Measurements from ENCODE around the gene MICAL3. TPM values are rescaled to one million over a fixed set of nuclear protein-coding genes. Genes with fewer than 3 reads are reported as not detected.

The MICAL3 gene
- total RNA-seq, 6 experiments from 2014 or later: 31.5 to 61.8 (median 48.2) TPM

DNA sequence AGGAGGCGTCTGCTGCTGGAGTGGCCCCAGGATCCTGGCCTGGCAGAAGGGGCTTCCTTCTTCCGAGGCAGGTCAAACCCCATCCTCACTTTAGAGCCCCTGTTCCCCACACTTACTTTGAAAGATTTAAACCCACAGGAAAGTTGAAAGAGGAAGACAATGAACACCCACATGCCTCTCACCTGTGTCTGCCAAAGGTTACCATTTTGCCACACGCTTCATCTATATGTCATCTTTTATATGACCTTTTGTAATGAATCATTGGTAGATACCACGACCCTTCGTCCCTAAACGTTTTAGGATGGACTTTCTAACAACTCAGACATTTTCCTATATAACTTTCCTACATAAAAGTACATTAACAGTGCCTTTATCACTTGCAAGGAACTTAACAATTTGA lies 210.3 kb downstream of the MICAL3 start:
- WGBS (ENCODE audit: insufficient coverage, low coverage, low lambda C conversion rate, missing lambda C conversion rate): 78% methylated on average over 4 of the region's 6 CpGs
- Histone ChIP-seq H3K4me3 (no peak overlapping the region), H3K9me3 (no peaks in the 10 kb centered on the region), H3K36me3 (peaks cover 0 to 53% (median 28%) of the 10 kb centered on the region in 4 donors), H3K27ac (no peak overlapping the region), H3K4me1 (no peaks in the 10 kb centered on the region), H3K27me3 (no peaks in the 10 kb centered on the region)
- no peak for DNase-seq
- no peak for ATAC-seq
- intact Hi-C loops (cut with DNase I): loop anchor here in 1 of 2 donors (10.0 kb wide), 1 partner anchor 61 kb away; no protein-coding TSS in a partner anchor
- no peak for TF ChIP-seq POLR2A (IDR thresholded peaks at IDR 0.05)
- TF ChIP-seq, protein P1, sequence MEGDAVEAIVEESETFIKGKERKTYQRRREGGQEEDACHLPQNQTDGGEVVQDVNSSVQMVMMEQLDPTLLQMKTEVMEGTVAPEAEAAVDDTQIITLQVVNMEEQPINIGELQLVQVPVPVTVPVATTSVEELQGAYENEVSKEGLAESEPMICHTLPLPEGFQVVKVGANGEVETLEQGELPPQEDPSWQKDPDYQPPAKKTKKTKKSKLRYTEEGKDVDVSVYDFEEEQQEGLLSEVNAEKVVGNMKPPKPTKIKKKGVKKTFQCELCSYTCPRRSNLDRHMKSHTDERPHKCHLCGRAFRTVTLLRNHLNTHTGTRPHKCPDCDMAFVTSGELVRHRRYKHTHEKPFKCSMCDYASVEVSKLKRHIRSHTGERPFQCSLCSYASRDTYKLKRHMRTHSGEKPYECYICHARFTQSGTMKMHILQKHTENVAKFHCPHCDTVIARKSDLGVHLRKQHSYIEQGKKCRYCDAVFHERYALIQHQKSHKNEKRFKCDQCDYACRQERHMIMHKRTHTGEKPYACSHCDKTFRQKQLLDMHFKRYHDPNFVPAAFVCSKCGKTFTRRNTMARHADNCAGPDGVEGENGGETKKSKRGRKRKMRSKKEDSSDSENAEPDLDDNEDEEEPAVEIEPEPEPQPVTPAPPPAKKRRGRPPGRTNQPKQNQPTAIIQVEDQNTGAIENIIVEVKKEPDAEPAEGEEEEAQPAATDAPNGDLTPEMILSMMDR (IDR thresholded peaks at IDR 0.05): no peak

DNA sequence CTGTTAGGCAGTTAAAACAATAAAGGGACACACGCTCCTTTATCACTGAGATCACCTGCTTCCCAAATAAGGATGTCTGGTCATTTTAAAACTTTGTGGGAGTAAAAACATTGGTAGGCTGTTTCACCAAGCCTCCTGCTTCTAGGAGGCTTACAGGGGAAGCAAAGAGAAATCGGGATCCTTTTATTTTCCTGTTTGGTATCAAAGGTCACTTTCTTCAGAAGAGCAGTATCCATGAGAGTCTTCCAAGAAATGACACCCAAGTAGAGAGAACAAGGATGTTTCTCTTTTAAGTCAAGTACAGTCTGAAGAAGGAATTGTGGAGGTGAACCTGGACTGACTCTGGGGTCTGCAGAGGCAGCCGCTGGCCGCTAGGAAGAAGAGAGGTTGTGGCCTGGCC lies 213.2 kb downstream of the MICAL3 start:
- Histone ChIP-seq H3K4me1 (peaks cover 0 to 18% (median 5%) of the 10 kb centered on the region in 4 donors), H3K4me3 (no peak overlapping the region), H3K27me3 (no peaks in the 10 kb centered on the region), H3K36me3 (peaks cover 0 to 38% (median 23%) of the 10 kb centered on the region in 4 donors), H3K9me3 (no peaks in the 10 kb centered on the region), H3K27ac (no peak overlapping the region)
- no peak for TF ChIP-seq POLR2A (IDR thresholded peaks at IDR 0.05)
- TF ChIP-seq, protein P1 (IDR thresholded peaks at IDR 0.05): no peak
- intact Hi-C loops (cut with DNase I): loop anchor here in 1 of 2 donors (10.0 kb wide), 1 partner anchor 64 kb away; no protein-coding TSS in a partner anchor
- no peak for DNase-seq
- WGBS (ENCODE audit: insufficient coverage, low coverage, low lambda C conversion rate, missing lambda C conversion rate): 67% methylated on average over 3 of the region's 4 CpGs
- no peak for ATAC-seq

DNA sequence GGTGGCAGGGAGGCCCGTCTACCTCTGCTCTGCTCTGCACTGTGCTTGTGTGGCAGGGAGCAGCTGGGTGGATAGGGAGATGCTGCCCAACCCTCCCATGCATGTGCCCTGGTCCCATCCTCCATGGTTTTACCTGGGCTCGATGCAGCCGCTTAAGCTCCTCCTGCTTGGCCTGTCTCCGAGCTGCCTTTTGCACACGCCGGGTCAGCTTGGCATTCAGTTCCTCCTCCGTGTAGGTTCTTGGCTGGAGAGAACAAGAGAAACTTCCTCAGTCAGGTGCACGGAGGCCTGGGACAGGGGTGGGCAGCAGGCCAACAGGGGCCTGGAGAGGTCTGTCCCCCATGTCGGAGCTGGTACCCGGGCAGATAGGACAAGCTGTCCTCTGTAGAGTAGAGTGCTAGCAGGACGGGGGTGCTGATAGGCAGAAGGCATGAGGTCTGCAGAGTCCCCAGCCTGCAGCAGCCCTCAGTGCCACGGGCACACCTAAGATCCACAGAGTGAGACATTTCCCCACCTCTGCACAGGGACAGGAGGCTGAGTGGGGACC lies 213.7 kb downstream of the MICAL3 start:
- Histone ChIP-seq H3K36me3 (peaks cover 0 to 33% (median 21%) of the 10 kb centered on the region in 4 donors), H3K4me3 (no peak overlapping the region), H3K9me3 (no peaks in the 10 kb centered on the region), H3K27ac (no peak overlapping the region), H3K4me1 (peaks cover 0 to 23% (median 7%) of the 10 kb centered on the region in 4 donors), H3K27me3 (no peaks in the 10 kb centered on the region)
- ATAC-seq: no peak
- no peak for DNase-seq
- intact Hi-C loops (cut with DNase I): loop anchor here in 1 of 2 donors (10.0 kb wide), 1 partner anchor 64 kb away; no protein-coding TSS in a partner anchor
- WGBS (ENCODE audit: insufficient coverage, low coverage, low lambda C conversion rate, missing lambda C conversion rate): 67% methylated on average over 1 of the region's 12 CpGs
- TF ChIP-seq, protein P1 (IDR thresholded peaks at IDR 0.05): no peak
- no peak for TF ChIP-seq POLR2A (IDR thresholded peaks at IDR 0.05)

DNA sequence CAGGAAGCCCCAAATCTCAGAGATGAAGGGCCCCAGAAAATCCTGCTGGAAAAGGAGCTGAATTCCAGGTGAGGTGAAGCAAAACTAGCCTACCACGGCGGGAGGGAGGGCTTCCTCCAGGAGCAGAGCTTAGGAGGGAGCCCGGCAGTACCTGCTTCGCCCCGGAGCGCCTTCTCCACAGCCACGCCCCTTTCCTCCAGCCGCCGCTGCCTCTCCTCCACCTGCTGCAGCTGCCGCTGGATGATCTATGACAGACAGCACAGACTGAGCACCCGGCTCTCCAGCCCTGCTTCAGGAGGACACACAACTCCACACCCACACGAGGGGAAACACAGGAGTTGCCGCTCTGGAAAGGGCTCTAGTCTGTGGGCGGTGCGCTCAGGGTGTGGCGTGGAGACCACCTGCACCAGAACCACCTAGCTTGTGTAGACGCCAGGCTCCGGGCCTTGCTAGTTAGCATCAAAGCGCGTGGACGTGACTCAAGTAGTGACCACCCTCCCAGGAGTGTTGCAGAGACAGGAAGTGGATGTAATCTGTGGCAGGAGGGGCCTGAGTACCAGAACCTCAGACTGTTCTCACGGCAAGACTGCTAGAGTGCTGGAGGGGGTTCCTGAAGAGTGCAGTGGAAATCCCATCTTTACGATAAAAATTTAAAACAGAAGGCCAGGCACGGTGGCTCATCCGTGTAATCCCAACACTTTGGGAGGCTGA lies 215.5 kb downstream of the MICAL3 start:
- Histone ChIP-seq H3K4me1 (peaks cover 0 to 23% (median 7%) of the 10 kb centered on the region in 4 donors), H3K9me3 (no peaks in the 10 kb centered on the region), H3K27ac (no peak overlapping the region), H3K27me3 (no peaks in the 10 kb centered on the region), H3K4me3 (no peak overlapping the region), H3K36me3 (peaks cover 0 to 35% (median 17%) of the 10 kb centered on the region in 4 donors)
- ATAC-seq: no peak
- TF ChIP-seq, protein P1 (IDR thresholded peaks at IDR 0.05): no peak
- no peak for TF ChIP-seq POLR2A (IDR thresholded peaks at IDR 0.05)
- no peak for DNase-seq
- WGBS (ENCODE audit: insufficient coverage, low coverage, low lambda C conversion rate, missing lambda C conversion rate): 86% methylated on average over 12 of the region's 25 CpGs
- intact Hi-C loops (cut with DNase I): no loop called here
